CD4-positive, alpha-beta T cell treated with Interleukin-15 for 1 hour (primary cell): ENCODE data around the gene MAP9.
"Not testable (repeated sequence)": the region's sequence is repeated elsewhere in the genome, so short reads cannot be mapped to it uniquely, and the experiment has no call there.

Experiments
- DNase-seq: peaks from one replicate; pipeline ENCODE4 v3.0.0-alpha.2; 2020

Gene MAP9

GRCh38 chr4:155339999-155340398 lies 36.8 kb downstream of the MAP9 start:
- no peak for DNase-seq

- no peak for DNase-seq
These were observed 37.2 kb downstream of the MAP9 start for GRCh38 chr4:155339588-155339987.

GRCh38 chr4:155338196-155338595 lies 38.6 kb downstream of the MAP9 start:
- DNase-seq: no peak

GRCh38 chr4:155336242-155336641 lies 40.5 kb downstream of the MAP9 start:
- no peak for DNase-seq

GRCh38 chr4:155331478-155331877 lies 45.3 kb downstream of the MAP9 start:
- DNase-seq: no peak

GRCh38 chr4:155322782-155323181 lies 54.0 kb downstream of the MAP9 start:
- no peak for DNase-seq

GRCh38 chr4:155321006-155321405 lies 55.8 kb downstream of the MAP9 start:
- DNase-seq: no peak

GRCh38 chr4:155319516-155319915 lies 57.2 kb downstream of the MAP9 start:
- no peak for DNase-seq

- not testable (repeated sequence) for DNase-seq
These were observed 64.7 kb downstream of the MAP9 start for GRCh38 chr4:155312027-155312426.

- no peak for DNase-seq
These were observed 69.0 kb downstream of the MAP9 start for GRCh38 chr4:155307731-155308277.

GRCh38 chr4:155305619-155306018 lies 71.1 kb downstream of the MAP9 start:
- DNase-seq: no peak

GRCh38 chr4:155304375-155304774 lies 72.4 kb downstream of the MAP9 start:
- DNase-seq: no peak

GRCh38 chr4:155299103-155299502 lies 77.7 kb downstream of the MAP9 start:
- no peak for DNase-seq
